CD4-positive, alpha-beta T cell treated with Interleukin-4 for 1 hour (primary cell): ENCODE results near the gene ANKRD61.
"Not testable (repeated sequence)": the region's sequence is repeated elsewhere in the genome, so short reads cannot be mapped to it uniquely, and the experiment has no call there.

ENCODE experiments used
- DNase-seq, 2 donors: peaks; one replicate each; pipeline ENCODE4 v3.0.0-alpha.2; 2020 to 2022

The ANKRD61 gene

DNA sequence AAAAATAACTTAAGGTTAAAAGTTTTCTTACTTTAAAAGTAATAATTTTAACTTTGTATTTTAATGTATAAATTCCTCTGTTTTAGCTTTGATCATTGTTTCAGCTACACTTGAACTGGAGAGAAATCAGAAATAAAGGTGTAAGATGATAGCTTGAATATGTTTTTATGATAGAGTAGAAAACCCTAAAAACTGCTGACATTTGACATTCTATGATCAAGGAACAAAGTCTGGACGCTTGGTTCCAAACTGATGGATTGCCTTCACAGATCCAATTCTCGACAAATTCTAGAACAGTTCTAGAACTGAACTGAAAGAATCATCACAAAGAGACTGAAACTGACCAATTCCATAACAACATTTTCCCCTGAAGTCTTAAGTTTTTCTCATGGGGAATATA, at the start of gene ANKRD61:
TSS of gene ANKRD61 (plus strand) at position 389 of the 400 bp plus-strand sequence. CDS start at position 389, 0 bp downstream.
- no peak for DNase-seq

DNA sequence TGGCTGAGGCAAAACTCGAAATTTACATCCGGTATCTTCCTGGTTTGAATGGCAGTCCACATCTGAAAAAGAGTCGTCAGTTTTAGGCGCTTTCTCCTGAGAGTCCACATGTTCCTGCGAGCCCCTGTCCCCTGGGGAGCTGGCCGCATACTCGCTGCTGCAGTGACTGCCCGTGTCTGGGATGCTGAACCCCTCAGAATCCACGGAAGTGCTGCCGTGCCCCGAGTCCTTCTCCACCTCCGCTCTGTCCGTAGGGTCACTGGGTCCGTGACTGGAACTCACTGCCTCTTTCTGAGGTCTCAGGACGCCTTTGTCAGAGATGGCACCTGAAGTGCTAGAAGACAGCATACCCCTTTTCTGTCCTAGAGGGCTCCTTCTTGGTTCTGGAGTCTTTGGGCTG, 44.1 kb upstream of the ANKRD61 start:
- not testable (repeated sequence) for DNase-seq

DNA sequence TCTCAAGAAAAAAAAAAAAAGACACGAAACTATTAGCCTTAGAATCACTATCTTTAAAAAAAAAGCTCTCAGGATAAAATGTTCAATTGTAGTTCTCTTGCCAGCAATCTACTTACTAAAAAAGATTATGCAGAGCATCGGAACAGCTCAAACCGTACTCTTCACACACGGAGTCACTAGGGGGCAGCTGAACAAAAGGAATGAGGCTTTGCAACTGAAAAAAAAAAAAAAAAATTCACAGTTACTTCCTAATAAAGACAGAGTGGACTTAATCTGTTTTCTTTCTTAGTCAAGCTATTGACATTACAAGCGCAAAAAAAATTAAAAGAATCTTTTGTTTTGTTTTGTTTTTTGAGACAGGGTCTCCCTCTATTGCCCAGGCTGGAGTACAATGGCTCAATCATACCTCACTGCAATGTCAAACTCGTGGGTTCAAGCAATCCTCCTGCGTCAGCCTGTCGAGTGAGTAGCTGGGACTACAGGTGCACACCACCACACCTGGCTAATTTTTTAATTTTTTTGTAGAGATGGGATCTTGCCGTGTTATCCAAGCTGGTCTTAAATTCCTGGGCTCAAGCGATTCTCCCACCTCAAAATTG, 33.9 kb upstream of the ANKRD61 start:
- peak; percentile 63 to 70 for DNase-seq

DNA sequence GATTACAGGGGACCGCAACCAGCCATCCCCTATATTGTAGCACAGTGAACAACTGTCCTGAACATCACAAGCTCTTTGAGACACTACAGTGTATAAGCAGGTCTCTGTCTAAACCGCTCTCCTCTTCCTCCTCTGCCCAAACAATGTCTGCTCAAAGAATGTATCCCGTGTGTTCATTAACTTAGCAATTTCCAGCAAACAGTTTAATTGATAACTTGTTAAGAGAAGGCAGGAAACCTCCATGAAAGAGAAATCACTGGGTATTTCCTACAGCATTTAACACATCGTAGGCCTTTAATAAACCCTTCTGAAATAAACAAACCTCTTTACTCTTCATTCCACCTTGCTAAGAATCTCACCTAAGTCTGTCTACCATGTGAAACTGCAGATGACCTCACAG, 23.8 kb upstream of the ANKRD61 start:
- no peak for DNase-seq

DNA sequence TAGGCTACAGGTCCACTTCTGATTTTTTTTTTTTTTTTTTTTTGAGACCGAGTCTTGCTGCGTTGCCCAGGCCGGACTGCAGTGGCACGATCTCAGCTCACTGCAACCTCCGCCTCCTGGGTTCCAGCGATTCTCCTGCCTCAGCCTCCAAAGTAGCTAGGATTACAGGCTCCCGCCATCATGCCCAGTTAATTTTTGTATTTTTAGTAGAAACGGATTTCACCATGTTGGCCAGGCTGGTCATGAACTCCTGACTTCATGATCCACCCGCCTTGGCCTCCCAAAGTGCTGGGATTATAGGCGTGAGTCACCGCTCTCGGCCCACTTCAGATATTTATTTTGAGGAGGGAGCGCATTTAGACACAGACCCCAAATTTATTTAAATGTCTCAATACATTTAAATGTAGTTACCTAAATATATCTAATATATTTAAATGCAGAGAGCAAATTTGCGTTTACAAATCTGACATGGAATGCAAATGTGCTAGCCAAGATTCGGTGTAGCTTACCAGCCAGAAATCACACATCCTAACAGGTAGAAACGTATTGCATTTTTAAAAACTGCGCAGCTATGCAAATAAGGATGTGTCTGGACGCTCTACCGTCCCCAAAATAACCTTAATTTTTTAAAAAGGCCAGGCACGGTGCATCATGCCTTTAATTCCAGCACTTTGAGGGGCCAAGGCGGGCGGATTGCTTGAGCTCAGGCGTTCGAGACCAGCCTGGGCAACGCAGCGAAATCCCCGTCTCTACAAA, 23.2 kb upstream of the ANKRD61 start:
- not testable (repeated sequence) for DNase-seq

DNA sequence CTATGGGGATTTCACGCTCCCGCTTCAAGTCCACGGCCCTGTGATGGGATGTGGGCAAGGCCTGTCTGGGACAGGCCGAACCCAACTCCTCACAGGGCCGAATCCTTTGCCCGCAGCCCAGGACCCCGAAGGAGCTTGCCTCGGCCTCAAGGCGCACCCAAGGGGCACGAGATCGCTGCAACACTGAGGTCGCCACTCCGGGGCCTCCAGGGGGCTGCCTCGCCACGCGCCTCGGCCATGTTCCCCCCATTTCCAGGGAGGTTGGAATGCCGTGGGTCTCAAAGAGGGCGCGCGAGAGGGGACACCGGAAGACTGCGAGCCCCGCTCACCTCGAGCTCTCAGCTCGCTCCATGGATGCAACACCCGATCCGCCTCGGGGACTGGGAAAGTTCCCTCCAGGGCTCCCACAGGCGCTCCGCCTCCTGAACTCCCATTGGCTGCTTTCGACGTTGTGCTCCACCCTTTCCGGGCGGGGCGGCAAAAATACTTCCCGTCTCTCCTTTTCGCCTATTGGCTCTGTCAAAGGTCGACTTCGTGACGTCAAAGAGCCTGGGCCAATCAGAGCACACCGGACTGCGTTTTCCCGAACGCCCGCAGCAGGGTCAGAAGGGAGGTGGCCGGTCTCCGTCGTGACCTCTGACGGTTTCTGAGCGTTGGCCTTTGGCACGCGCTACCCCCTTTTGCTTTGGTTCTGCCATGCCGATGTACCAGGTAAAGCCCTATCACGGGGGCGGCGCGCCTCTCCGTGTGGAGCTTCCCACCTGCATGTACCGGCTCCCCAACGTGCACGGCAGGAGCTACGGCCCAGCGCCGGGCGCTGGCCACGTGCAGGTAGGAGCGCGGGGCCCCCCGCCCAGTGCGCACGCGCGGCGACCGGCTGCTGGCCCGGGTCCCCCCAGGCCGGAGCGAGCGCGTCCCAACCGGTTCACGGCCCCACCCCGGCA, 22.2 kb upstream of the ANKRD61 start, which contains the start of the genes AIMP2 and PMS2:
TSS of gene AIMP2 (plus strand) at position 605 of the 944 bp plus-strand sequence. CDS start at position 697, 92 bp downstream.
TSS of gene PMS2 (minus strand) at position 382 of the 944 bp plus-strand sequence. CDS start at position 352, 30 bp downstream.
- peak; percentile 96 to 97 for DNase-seq

DNA sequence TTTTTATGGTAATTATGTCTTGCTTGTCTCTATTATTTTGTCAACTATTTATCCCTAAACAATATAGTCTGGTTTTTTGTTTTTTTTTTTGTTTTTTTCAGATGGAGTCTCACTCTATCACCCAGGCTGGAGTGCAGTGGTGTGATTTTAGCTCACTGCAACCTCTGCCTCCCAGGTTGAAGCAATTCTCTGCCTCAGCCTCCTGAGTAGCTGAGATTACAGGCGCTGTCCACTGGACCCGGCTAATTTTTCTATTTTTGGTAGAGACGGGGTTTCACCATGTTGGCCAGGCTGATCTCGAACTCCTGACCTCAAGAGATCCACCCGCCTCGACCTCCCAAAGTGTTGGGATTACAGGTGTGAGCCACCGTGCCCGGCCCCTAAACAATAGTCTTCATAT, 20.8 kb upstream of the ANKRD61 start:
- DNase-seq: not testable (repeated sequence)

DNA sequence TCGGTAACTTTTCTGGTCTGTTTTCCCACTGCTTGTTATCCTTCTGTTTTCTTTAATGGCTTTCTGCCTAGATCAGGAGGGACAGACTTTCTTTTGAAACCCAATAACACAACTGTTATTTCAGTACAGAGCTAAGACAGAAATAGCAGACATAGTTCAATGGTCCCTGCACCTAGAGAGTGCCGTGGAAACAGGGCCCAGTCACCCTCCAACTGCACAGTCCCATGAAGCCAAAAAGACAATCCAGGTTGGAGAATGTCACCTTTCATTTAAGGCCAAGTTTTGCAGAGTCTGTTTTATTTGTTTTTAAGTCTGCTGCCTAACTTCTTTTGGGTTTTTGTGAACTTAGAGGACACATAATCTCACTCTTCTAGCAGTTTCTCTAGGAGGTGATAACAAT, 19.6 kb upstream of the ANKRD61 start:
- no peak for DNase-seq

DNA sequence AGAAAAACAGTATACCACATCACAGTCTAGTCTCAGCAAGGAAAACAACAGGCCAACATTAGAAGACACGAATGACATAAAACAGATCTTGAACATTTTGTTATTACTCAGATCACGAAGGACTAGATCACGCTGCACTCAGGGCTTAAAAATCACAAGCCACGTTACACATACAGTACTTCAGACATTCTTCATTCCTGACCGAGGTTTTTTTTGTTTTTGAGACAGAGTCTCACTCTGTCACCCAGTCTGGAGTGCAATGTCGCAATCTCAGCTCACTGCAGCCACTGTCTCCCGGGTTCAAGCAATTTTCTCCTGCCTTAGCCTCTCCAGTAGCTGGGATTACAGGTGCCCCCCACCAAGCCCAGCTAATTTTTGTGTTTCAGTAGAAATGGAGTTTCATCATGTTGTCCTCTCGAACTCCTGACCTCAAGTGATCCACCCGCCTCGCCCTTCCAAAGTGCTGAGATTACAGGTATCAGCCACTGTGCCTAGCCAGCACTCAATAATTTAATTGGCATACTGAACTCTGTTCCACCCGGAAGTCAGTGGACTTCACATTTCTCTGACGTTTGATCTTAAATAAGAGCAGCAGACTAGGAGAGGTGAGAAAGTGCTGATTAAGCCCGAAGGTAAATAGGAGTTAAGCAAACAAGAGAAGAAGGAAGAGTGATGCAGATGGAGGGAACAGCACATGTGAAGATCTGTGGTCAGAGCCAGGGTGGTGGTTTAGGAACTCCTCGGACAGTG, 18.6 kb upstream of the ANKRD61 start:
- no peak for DNase-seq

DNA sequence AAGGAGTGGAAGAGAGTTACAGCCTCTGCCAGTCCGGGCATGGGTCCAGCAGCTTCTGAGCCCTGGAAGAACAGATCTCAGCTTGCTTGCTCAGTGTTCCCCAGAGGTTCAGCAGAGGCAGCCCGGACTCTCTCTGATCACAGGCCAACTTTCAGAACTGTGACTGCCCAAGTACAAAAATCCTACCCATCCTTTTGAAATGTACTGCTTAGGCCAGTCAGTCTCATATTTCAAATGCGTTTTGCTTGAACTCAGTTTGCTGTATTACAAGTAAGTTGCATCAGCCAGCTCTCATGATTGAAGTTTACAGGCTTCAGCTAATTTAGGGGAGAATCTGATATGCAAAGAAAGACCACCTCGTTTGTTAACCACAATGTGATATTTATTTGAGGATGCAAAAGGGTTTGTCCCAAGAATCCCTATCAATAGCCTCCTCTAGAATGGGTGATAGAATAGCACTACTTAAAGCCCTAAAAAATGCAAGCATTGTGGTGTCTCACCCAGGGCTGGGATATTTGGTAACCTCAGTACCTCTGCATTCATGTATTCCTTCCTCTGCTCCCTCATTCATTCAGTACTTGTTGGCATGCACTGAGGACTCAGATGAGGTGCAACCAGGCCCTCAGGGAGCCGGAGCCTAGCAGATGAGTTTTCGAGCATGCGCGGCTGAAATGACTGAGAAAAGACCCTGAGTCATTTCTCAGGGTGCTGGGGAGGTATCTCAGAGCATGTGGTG, 15.1 kb upstream of the ANKRD61 start:
- no peak for DNase-seq

DNA sequence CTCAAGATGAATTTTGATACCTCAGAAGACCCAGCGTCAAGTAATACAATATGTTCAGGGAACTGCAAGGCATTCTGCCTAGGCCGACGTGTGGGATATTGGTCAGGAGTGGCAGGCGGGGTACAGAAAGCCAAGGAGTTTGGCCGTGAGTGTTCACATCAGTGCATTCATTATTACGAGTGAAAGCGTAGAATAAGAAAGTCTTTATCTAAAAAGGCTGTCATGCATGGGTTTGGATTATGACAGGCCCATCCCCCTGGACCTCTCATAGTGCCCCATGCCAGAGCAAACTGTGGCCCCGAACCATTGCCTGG, 14.6 kb upstream of the ANKRD61 start:
- DNase-seq: no peak

DNA sequence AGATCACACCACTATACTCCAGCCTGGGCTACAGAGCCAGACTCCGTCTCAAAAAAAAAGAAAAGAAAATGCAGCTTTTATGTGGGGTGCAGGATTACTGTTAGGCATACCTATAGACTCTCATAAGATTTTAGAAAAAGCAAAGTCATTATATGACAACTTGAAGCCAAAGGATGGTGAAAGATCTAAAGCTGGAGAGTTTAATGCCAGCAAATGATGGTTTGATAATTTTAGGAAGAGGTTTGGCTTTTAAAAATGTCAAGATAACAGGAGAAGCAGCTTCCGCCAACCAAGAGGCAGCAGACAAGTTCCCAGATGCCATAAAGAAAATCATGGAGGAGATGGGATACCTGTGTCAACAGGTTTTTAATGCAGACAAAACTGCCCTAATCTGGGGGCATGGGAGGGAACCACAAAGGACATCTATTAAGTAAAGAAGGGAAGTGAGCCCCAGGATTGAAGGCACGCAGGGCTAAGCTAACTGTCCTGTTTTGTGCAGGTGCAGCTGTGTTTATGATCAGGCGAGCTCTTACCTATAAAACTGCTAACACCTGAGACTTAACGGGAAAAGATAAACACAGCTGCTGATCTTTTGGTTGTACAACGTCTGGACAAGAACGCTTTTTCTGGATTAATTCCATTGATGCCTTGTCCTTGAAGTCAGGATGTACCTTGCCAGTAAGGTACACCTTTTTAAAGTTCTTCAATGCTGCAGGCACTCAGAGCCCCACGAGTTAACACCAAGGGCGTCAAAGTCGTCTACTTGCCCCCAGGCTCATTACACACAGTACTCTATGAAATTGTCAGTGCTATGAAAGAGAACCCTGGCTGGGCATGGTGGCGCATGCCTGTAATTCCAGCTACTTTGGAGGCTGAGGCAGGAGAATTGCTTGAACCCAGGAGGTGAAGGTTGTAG, 10.5 kb upstream of the ANKRD61 start:
- no peak for DNase-seq

DNA sequence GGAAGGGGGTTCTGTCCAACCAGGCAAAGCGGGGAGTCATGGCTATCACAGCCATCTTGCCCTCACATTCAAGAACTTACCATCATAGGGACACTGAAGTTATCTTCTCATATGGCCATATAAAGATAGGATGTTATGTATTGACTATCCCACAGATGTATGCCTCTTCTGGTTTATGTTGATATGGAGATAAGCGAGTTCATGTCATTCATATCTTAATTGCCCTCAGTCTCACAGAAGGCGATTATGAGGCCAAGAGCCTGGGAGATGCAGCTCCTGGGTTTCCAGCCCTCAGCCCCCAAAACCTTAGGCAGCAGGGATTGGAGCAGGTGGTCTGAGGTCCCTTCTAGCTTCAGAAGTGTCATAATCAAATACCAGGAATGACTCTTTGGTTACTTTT, 8.5 kb upstream of the ANKRD61 start:
- no peak for DNase-seq

DNA sequence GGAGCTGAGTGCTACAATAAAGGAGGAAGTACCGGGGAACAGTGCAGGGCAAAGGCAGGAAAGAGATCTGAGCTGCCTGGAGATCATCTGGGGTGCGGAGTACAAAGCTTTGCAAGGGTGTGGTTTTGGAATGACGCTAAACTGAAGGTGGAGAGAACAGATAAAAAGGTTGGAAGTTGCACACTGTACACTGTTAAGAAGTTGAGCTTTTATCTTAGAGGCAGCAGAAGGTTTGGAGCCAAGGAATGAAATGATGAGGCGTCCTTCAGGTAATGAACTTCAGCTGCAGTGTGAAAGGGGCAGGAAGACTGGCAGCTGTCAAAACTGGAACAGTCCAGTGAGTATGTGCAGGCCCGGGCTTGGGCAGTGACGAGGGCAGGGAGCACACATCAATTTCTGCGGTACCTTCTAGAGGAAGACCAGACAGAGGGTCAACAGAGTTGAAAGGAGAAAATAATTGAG, 7.2 kb upstream of the ANKRD61 start:
- DNase-seq: no peak

DNA sequence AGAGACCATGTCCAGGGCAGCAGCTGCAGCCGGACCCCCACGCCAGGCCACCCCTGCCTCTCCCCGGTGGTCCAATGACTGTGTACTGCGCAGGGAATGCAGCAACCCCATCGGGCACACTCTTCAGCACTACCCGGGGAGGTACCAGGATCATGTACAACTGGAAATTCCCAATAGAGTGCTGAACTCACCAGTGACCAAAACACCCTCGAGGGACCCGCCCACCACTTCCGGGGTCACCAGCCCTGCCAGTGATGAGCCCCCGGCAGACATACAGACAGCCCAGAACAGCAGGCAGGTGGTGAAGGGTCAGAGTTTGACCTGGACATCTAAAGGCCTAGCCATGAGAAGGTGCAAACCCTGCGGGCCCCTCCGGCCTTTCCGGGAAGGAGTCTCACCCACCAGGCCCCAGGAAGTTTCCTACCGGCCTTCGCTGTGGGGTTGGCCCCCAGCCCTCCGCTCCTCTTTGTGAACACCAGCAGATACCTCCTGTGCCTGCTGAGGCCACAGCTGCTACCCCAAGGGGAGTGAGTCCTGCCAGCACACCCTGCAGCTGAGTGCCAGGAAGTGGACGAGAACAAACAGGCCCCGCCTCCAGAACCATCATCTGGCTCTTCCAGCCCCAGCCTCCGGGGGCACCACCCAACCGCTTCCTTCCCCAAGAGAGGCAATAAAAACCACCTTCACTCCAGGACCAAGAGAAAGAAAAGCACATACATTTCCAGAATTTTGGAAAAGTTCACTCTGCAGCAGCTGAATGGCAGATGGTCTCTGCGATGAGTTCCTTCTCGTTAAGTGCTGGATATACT, 5.0 kb upstream of the ANKRD61 start:
- peak; percentile 75 for DNase-seq

DNA sequence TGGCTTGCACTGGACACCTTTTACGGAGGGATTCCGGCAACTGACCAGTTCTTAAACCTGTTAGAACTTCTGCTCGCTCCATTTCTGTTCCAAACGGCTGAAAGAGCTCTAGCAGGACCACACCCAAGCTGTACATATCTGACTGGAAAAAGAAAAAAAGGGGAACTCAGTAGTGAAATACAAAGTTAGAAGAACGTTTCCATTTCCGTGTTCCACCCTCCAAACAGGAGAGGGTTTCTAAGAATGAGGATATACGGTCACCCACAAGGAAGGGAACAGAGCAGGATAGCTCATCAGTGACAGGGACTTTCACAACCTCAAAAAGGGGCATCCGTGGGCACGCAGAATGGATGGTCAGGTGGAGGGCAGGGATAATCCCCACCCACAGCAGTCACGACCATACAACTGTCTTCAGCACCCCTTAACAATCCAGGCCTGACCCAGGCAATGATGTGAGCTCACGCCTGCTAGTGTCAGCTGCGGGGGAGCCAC, 4.3 kb upstream of the ANKRD61 start:
- DNase-seq: peak; percentile 9 to 12

DNA sequence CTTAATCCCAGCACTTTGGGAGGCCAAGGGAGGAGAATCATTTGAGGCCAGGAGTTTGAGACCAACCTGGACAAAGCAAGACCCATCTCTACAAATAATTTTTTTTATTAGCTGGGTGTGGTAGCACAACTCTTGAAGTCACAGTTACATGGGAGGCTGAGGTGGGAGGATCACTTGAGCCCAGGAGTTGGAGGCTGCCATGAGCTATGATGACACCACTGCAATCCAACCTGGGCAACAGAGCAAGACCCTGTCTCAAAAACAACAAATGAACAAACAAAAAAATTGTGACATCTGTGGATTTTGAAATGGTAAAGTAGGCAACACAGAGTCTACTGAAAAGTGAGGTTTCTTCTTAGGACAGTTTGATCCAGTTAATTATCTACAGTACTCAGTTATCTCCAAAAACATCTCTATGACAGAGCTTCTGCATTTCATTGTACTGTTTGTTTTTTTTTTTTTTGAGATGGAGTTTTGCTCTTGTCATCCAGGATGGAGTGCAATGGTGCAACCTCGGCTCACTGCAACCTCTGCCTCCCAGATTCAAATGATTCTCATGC, 3.3 kb upstream of the ANKRD61 start:
- DNase-seq: no peak

DNA sequence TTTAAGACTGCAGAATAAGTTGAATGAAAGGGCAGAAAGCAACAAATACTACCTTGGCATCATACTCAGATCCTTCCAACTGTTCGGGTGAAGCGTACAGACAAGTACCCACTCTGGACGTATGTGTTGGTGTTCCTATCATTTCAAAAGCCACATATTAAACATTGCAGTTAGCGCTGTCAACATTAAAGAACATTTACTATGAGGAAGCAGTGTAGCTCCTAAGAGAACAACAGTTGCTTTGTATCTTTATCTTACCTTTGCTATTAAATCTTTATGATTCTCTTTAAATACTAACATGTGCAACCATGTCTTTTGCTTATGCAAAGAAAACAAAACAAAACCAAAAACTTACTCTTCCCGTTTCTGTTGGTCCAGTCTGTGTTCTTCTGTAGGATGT, 2.6 kb upstream of the ANKRD61 start:
- DNase-seq: no peak

DNA sequence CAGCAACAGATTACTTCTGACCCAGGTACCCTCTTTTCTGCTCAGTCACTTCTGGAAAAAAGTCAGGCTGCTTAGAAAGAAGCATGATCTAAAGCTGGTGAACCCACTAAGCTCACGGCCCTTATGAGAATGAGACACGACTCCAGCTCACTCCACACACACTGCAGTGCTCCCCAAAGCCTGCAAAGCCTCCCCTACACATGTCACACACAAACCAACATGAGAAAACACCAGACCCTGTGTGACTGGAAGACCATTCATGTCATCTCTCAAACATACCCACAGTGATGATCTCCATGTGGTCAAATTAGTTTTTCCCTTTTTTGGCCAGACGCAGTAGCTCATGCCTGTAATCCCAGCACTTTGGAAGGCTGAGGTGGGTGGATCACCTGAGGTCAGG, 391 bp downstream of the ANKRD61 start:
- no peak for DNase-seq
